Measurements from ENCODE around the gene FAM3D.
"Not testable (repeated sequence)": the region's sequence is repeated elsewhere in the genome, so short reads cannot be mapped to it uniquely, and the experiment has no call there.

Gene FAM3D

DNA sequence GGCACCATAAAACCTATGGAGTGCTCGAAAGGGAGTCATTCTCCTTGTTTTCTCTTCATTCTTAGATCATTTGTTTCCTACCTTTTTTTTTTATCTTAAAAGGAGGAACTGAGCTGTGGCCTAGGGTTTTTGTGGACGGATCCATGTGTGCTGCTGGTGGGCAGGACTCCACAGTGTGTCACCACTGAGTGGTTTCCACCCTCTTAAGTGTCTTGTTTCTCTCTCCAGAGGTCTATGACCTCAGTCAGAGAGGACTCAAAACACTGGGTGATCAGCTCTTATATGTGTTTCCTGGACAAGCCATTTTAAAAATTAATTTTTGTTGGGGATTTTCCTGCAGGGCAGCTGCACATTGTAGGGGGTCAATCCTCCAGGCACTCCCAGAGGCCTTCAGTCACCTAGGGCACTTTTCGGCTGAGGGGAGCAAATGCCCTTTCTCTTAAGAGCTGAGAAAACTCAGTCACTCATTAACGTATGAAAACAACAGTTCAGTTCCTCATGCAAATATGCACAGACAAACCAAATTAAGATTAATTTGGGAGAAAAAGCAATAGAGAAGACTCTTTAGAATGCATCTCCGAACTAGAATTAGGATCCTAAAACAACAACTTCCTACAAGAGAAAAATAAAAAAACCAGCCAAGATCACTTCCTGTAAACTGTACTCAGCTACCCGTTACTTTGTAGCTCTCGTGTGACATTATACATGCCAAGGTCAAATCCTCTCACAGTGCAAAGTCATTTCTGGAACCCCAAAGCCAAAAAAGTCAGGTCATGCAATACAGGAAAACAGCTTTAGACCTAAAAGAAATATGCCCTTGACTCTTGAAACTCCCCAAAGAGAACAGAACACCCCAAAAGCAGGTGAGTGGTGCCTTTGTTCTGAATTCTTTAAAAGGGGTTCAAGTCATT is 27.6 kb upstream of the FAM3D start:
- Mint-ChIP-seq H3K36me3 (ENCODE audit: low read depth) (no peaks in the 10 kb centered on the region), H3K27ac (no peak overlapping the region), H3K4me3 (no peak overlapping the region), H3K4me1 (ENCODE audit: low read depth) (no peaks in the 10 kb centered on the region), H3K27me3 (peaks cover 9% of the 10 kb centered on the region), H3K9me3 (peaks cover 4% of the 10 kb centered on the region)
- DNase-seq: no peak

DNA sequence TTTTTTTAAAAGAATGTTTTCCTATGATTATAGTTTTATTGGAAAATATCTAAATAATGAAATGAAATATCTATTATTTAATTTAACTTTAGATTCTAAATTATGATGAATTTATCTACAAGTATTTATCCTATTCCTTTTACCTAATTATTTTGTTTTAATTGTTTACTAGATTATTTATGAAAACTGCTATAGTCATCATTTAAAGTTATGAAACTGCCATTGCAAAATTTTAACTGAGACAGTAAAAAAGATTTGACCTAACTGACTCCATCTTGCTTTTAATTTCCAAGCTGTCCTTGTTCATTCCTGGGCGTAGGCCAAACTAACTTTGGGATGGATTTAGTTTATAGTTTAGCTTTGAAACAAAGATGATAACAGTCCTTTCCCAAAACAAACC is 25.9 kb upstream of the FAM3D start:
- Mint-ChIP-seq H3K36me3 (ENCODE audit: low read depth) (no peaks in the 10 kb centered on the region), H3K27ac (no peak overlapping the region), H3K4me3 (no peak overlapping the region), H3K4me1 (ENCODE audit: low read depth) (no peaks in the 10 kb centered on the region), H3K27me3 (peaks cover 20% of the 10 kb centered on the region), H3K9me3 (peaks cover 4% of the 10 kb centered on the region)
- DNase-seq: no peak

DNA sequence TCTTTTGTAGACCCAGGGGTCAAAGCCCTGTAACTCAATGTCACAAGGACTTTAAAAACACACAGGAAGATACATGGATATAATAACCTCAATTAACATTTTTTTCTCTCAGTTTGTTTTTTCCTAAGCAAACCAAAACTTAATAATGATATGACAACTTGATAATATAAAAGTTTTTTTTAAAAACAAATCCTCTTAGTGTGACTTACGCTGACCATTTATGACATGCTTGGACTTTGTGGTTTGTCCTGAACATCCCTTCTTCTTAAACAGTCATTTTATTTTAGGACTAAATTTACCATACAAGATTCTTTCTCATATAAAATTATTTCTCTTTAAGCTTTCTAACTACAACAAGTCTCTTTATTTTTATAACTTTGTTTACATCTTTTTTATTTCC is 25.4 kb upstream of the FAM3D start:
- H3K36me3 Mint-ChIP-seq (ENCODE audit: low read depth): no peaks in the 10 kb centered on the region
- no peak for DNase-seq
- peaks cover 25% of the 10 kb centered on the region for H3K27me3 Mint-ChIP-seq

DNA sequence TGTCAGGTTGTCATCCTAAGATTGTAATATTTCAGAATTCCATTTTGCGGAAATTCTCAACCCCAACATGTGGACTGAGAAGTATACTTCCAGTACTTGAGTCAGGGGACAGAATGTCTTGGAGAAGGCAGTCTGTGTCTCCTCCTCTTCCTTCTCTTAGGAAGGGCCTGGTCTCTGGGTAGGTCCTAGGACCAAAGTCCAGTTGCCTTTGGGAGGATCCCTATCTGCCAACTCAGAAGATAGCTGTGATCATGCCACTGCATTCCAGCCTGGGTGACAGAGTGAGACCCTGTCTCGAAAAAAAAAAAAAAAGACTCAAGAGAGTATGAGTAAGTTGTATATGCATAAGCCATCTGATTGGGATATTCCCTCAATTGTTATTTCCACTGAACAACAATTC is 23.9 kb upstream of the FAM3D start:
- Mint-ChIP-seq H3K36me3 (ENCODE audit: low read depth) (no peaks in the 10 kb centered on the region), H3K4me1 (ENCODE audit: low read depth) (no peaks in the 10 kb centered on the region), H3K27ac (no peak overlapping the region), H3K4me3 (no peak overlapping the region), H3K27me3 (peaks cover 38% of the 10 kb centered on the region), H3K9me3 (peaks cover 4% of the 10 kb centered on the region)
- no peak for DNase-seq

More for the DNA sequence above, 25.4 kb upstream of the FAM3D start:
- Mint-ChIP-seq H3K9me3 (peaks cover 4% of the 10 kb centered on the region), H3K27ac (no peak overlapping the region), H3K4me1 (ENCODE audit: low read depth) (no peaks in the 10 kb centered on the region), H3K4me3 (no peak overlapping the region)

DNA sequence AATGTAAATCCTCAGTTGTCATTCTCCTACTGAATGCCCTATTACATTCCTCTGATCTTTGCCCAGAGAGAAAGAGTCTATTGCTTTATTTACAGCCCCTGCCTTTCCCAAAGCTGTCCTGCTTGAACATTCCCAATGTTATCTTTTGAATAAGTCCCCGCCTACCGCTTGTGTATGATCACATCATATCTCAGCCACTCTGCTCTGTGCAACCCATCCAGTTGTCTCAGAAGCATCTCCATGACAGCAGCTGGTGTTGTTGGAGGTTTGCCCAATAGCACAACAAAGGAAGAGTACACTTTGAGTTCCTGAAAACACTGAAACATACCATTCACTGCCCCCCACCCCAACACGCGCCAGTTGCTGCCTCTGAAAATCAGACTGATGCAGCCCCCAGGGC is 22.0 kb upstream of the FAM3D start:
- Mint-ChIP-seq H3K4me1 (ENCODE audit: low read depth) (no peaks in the 10 kb centered on the region), H3K27ac (no peak overlapping the region), H3K9me3 (peaks cover 4% of the 10 kb centered on the region), H3K27me3 (peaks cover 35% of the 10 kb centered on the region), H3K36me3 (ENCODE audit: low read depth) (no peaks in the 10 kb centered on the region), H3K4me3 (no peak overlapping the region)
- DNase-seq: no peak

DNA sequence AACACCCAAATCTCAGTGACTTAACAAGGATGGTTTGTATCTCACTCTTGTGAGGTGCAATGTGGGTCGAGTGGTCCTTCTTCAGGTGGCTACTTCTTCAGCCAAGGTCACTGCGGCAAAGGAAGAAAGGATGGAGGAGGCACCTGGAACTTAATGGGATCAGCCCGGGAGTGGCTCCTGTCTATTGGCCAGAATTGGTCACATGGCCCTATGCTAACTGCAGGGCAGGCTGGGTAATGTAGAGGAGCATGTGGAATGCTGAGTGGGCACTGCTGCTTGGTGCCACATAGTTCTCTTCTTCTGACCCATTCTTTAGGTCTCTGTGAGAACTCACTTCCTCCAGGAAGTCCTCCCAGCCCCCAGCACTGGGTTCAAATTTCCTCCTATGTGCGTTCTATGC is 20.3 kb upstream of the FAM3D start:
- no peak for DNase-seq
- no peak overlapping the region for H3K4me3 Mint-ChIP-seq
- peaks cover 37% of the 10 kb centered on the region for H3K27me3 Mint-ChIP-seq

DNA sequence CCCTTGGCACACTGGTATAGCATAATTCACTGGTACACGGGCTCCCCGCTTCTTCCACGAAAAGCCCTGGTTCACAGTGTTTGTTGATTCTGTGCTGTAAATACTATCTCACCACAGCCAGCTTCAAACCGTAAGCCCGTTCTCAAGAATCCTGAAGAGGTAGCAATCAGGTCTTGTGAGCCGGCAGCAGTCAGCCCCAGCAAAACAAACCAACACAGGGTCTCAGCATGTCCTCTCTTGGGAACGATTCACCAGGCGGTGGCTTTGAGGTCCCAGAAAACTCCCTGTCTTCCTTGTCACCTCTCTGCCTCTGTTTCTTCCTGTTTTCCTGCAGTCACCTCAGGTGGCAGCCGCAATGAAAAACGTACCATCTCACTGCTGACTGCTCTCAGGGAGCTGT is 19.1 kb upstream of the FAM3D start:
- Mint-ChIP-seq H3K27me3 (peaks cover 46% of the 10 kb centered on the region), H3K9me3 (no peaks in the 10 kb centered on the region), H3K36me3 (ENCODE audit: low read depth) (no peaks in the 10 kb centered on the region), H3K4me1 (ENCODE audit: low read depth) (peaks cover 12% of the 10 kb centered on the region), H3K27ac (no peak overlapping the region), H3K4me3 (no peak overlapping the region)
- no peak for DNase-seq

More for the DNA sequence above, 20.3 kb upstream of the FAM3D start:
- no peak overlapping the region for H3K27ac Mint-ChIP-seq
- H3K36me3 Mint-ChIP-seq (ENCODE audit: low read depth): no peaks in the 10 kb centered on the region
- H3K4me1 Mint-ChIP-seq (ENCODE audit: low read depth): peaks cover 10% of the 10 kb centered on the region
- peaks cover 4% of the 10 kb centered on the region for H3K9me3 Mint-ChIP-seq

DNA sequence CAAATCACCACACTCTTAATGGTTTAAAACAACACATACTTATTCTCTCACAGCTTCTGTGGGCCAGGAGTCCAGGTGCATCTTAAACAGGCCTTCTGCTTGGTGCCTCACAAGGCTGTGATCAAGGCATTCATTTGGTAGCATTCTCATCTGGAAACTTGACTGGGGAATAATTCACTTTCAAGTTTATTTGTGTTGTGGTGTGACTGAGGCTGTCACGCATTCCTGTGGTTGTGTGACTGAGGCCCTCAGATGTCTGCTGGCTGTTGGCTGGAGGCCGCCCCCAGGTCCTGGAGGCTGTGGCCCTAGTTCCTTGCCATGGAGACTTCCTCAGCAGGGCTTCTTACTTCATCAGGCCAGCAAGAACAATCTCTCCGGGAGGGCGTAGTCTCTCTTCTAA is 16.9 kb upstream of the FAM3D start:
- Mint-ChIP-seq H3K4me3 (no peak overlapping the region), H3K4me1 (ENCODE audit: low read depth) (peaks cover 12% of the 10 kb centered on the region), H3K36me3 (ENCODE audit: low read depth) (no peaks in the 10 kb centered on the region), H3K9me3 (no peaks in the 10 kb centered on the region), H3K27me3 (peaks cover 50% of the 10 kb centered on the region), H3K27ac (peak overlapping the region; percentile 35)
- DNase-seq: no peak

DNA sequence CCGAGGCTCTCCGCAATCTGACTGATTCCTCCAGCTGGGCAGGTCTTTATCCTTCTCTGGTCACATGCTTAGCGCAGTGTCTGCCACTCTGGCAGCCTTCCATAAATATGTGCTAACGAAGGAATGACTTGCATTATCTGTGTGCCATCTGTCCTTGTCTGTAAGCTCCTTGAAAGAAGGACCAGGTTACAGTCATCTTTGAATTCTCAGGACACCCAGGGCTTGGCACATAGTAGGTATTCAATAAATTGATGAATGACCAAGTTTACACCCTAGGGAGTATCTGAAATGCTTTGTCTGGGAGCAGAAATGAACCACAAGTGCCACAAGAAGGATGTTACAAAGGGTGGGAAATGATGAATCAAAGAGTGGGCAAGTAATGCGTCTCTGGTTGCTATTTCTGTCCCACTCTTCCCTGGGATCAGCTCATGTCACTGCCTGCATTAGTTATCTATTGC is 16.5 kb upstream of the FAM3D start:
- Mint-ChIP-seq H3K27me3 (peaks cover 51% of the 10 kb centered on the region), H3K4me3 (no peak overlapping the region), H3K4me1 (ENCODE audit: low read depth) (peaks cover 12% of the 10 kb centered on the region), H3K27ac (peak overlapping the region; percentile 35), H3K9me3 (no peaks in the 10 kb centered on the region), H3K36me3 (ENCODE audit: low read depth) (no peaks in the 10 kb centered on the region)
- no peak for DNase-seq

DNA sequence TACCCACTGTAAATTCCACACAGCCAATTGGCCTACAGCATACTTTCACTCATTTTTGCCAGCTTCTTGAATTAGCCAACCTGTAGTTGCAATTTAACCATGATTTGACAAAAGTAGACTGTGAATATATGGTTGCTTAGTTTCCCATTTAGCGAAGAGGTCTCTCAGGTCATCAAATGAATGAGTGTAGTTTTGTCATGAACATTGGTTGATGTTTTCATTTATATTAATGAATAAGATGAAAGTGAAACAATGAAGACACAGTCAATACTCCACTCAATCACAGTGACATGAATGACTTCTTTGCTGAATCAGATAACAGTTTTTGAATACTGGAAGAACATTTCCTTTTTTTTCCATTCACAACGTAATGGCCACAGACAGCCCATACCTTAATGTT is 15.3 kb upstream of the FAM3D start:
- no peaks in the 10 kb centered on the region for H3K36me3 Mint-ChIP-seq (ENCODE audit: low read depth)

DNA sequence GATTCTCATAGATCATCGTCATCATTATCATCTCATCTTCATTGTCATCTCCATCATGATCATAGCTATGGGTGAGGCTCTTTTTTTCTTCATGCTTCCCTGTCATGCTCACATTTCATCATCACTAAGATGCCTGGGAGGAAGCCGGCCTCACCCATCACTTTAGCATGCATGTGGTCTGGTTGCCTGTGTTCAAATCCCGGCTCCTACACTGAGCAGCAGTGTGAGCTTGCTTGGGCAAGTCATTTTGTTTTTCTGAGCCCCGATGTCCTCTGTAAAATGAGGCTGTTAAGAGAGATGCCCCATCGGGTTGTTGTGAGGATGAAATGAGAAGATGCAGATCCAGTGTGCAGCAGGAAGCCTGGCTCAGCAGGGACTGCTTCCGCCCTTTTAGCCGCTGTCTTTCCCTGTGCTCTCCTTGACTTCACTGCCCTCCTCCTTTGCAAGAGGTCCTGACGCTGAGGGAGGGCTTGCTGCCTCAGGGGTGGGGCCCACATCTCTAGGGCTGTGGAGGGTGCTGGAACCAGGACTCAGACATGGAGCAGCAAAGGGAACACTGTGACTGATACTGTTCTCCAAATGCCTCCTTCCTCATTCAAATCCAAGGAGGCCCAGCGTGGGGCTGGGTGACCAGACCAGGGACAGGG is 14.4 kb upstream of the FAM3D start:
- Mint-ChIP-seq H3K9me3 (no peaks in the 10 kb centered on the region), H3K27me3 (peaks cover 47% of the 10 kb centered on the region), H3K4me3 (no peak overlapping the region), H3K36me3 (ENCODE audit: low read depth) (no peaks in the 10 kb centered on the region), H3K27ac (no peak overlapping the region), H3K4me1 (ENCODE audit: low read depth) (peaks cover 12% of the 10 kb centered on the region)
- DNase-seq: no peak

More for the DNA sequence above, 15.3 kb upstream of the FAM3D start:
- H3K27me3 Mint-ChIP-seq: peaks cover 55% of the 10 kb centered on the region
- no peak overlapping the region for H3K4me3 Mint-ChIP-seq
- H3K9me3 Mint-ChIP-seq: no peaks in the 10 kb centered on the region
- peaks cover 12% of the 10 kb centered on the region for H3K4me1 Mint-ChIP-seq (ENCODE audit: low read depth)
- DNase-seq: no peak
- peak overlapping the region; percentile 62 for H3K27ac Mint-ChIP-seq

DNA sequence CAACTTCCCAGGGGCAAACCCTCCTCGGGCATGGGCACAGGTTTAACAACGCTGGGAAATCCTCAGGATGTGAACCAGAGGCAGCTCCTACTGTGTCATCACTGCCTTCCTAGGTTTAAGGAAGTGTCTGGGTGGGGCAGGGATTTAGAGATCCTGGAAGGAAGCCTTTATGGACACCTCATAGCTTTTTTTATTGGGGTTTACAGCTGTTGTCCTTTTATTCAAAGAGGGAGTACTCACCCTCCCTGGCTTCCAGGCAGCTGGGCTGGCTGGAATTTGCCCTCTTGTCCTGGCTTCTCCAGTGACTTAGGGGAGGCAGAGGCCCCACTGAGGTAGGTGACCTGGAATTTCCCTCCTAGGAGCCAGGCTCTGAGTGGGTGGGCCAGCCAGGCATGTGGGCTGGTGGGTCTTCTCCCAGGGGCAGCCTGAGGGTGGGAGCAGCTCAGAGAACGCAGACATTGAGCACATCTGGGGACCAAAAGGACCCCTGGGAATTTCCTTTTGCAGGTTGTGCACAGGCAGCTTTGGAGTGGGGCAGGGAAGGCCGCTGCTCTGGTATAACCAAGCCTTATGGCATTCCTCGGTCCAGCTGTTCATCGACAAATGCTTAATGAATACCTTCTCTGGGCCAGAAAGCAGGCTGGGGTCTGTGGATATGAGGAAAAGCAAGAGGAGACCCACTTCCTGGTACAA is 13.5 kb upstream of the FAM3D start:
- peaks cover 50% of the 10 kb centered on the region for H3K27me3 Mint-ChIP-seq
- no peaks in the 10 kb centered on the region for H3K36me3 Mint-ChIP-seq (ENCODE audit: low read depth)
- peaks cover 12% of the 10 kb centered on the region for H3K4me1 Mint-ChIP-seq (ENCODE audit: low read depth)
- H3K27ac Mint-ChIP-seq: no peak overlapping the region
- H3K9me3 Mint-ChIP-seq: no peaks in the 10 kb centered on the region
- H3K4me3 Mint-ChIP-seq: no peak overlapping the region
- DNase-seq: no peak

DNA sequence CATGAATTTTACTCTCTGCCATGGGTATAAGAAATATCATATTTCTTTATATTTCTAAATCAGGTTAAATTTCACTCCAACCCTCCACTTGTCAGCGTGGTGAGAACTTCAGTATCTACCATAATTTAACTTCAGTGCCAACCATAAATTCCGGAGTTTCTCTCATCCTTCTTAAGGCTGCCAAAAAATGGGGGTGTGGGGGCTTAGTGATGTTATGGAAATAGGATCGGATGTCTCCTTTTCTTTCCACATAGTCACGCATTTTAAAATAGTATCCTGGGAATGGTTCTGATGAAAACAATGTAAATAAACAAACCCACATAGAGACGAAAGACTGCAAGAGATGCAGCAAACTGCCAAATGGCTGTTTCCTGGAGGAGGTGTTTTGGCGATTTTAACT is 12.9 kb upstream of the FAM3D start:
- H3K27me3 Mint-ChIP-seq: peaks cover 50% of the 10 kb centered on the region
- H3K4me3 Mint-ChIP-seq: no peak overlapping the region
- no peak overlapping the region for H3K27ac Mint-ChIP-seq
- H3K9me3 Mint-ChIP-seq: no peaks in the 10 kb centered on the region
- no peak for DNase-seq
- no peaks in the 10 kb centered on the region for H3K36me3 Mint-ChIP-seq (ENCODE audit: low read depth)
- peaks cover 12% of the 10 kb centered on the region for H3K4me1 Mint-ChIP-seq (ENCODE audit: low read depth)

DNA sequence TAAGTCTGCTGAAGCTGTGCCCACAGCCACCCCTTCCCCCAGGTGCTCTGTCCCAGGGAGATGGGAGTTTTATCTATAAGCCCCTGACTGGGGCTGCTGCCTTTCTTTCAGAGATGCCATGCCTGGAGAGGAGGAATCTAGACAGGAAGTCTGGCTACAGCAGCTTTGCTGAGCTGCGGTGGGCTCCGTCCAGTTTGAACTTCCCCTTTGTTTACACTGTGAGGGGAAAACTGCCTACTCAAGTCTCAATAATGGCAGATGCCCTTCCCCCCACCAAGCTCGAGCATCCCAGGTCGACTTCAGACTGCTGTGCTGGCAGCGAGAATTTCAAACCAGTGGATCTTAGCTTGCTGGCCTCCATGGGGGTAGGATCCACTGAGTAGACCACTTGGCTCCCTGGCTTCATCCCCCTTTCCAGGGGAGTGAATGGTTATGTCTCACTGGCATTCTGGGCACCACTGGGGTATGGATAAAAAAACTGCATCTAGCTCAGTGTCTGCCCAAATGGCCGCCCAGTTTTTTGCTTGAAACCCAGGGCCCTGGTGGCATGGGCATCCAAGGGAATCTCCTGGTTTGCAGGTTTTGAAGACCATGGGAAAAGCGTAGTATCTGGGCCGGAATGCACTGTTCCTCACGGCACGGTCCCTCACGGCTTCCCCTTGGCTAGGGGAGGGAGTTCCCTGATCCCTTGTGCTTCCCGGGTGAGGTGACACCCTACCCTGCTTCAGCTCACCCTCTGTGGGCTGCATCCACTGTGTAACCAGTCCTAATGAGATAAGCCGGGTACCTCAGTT is 11.8 kb upstream of the FAM3D start:
- not testable (repeated sequence) for H3K4me3 Mint-ChIP-seq; H3K36me3 Mint-ChIP-seq (ENCODE audit: low read depth); H3K27ac Mint-ChIP-seq; DNase-seq; H3K9me3 Mint-ChIP-seq
- Mint-ChIP-seq H3K4me1 (ENCODE audit: low read depth) (peaks cover 11% of the 10 kb centered on the region), H3K27me3 (peaks cover 50% of the 10 kb centered on the region)

Measured in activated T-cell treated with anti-CD3 and anti-CD28 coated beads, Interleukin-2, amount 50 U/mL, for 24 hours (primary cell).